SU-DHL-6 (cell line): ENCODE measurements around the gene PPP1R2B.
"Not testable (repeated sequence)": the region's sequence is repeated elsewhere in the genome, so short reads cannot be mapped to it uniquely, and the experiment has no call there.

Source experiments
- H2AFZ ChIP-seq: fragments of 200-600 bp; sonication (generic); 2 replicates; pipeline ENCODE4 v1.6.1; 2014; ENCODE audit warnings: low read depth, mild to moderate bottlenecking, moderate library complexity, mixed read lengths, antibody characterized with exemption, low read length; ENCODE audit not compliant: severe bottlenecking
- H3F3A ChIP-seq: fragments of 200-600 bp; shearing (Covaris generic); 2 replicates; pipeline ENCODE4 v1.6.0; 2016; ENCODE audit warnings: antibody characterized with exemption, mild to moderate bottlenecking; ENCODE audit not compliant: insufficient read depth
- H3K27ac ChIP-seq: fragments of 200-600 bp; sonication (generic); 2 replicates; pipeline ENCODE4 v1.5.1; 2016; ENCODE audit warnings: low read depth, mild to moderate bottlenecking, low read length, moderate library complexity, mixed read lengths
- H3K27me3 ChIP-seq: fragments of 200-600 bp; sonication (generic), shearing (Covaris generic); 2 replicates; pipeline ENCODE4 v1.6.0; 2014; ENCODE audit warnings: mild to moderate bottlenecking, low read length
- H3K36me3 ChIP-seq: fragments of 200-600 bp; sonication (generic); 2 replicates; pipeline ENCODE4 v1.6.1; 2014; ENCODE audit warnings: mild to moderate bottlenecking, low read length, mixed read lengths
- H3K4me2 ChIP-seq: fragments of 300-600, 200-600 bp; shearing (Covaris generic), sonication (generic); 2 replicates; pipeline ENCODE4 v1.6.0; 2014; ENCODE audit warnings: low read length, low read depth, mild to moderate bottlenecking; ENCODE audit not compliant: poor library complexity, severe bottlenecking
- H3K4me3 ChIP-seq: fragments of 200-600 bp; sonication (generic); 2 replicates; pipeline ENCODE4 v1.5.1; 2014; ENCODE audit warnings: antibody characterized with exemption, low read length, mild to moderate bottlenecking, mixed read lengths; ENCODE audit not compliant: insufficient read depth, poor library complexity, severe bottlenecking
- H3K79me2 ChIP-seq: fragments of 200-600 bp; sonication (generic); 2 replicates; pipeline ENCODE4 v1.6.1; 2014; ENCODE audit warnings: mild to moderate bottlenecking, low read length, moderate library complexity; ENCODE audit not compliant: insufficient read depth
- H3K9ac ChIP-seq: fragments of 200-600 bp; sonication (generic); 2 replicates; pipeline ENCODE4 v1.7.0; 2014; ENCODE audit warnings: mild to moderate bottlenecking, low read length
- H3K9me2 ChIP-seq: fragments of 200-600 bp; sonication (generic); replicated peaks from 2 replicates; pipeline ENCODE4 v1.6.1; 2014; ENCODE audit warnings: low read length; ENCODE audit not compliant: insufficient read depth
- H3K9me3 ChIP-seq: fragments of 200-600 bp; sonication (generic); 2 replicates; pipeline ENCODE4 v1.6.1; 2014; ENCODE audit warnings: low read length, mixed read lengths; ENCODE audit not compliant: insufficient read depth
- H4K20me1 ChIP-seq: fragments of 200-600 bp; sonication (generic); 2 replicates; pipeline ENCODE4 v1.6.1; 2014; ENCODE audit warnings: low read depth, mild to moderate bottlenecking, antibody characterized with exemption, low read length, moderate library complexity, mixed read lengths
- CTCF ChIP-seq: fragments of 200-600 bp; sonication (generic); IDR thresholded peaks from one replicate; pipeline ENCODE4 v1.5.1; 2017; ENCODE audit warnings: antibody characterized with exemption, mild to moderate bottlenecking, low read length, moderate library complexity; ENCODE audit not compliant: insufficient read depth, poor library complexity, severe bottlenecking
- EZH2phosphoT487 ChIP-seq: fragments of 200-600 bp; sonication (generic), shearing (Covaris generic); conservative IDR thresholded peaks from 2 replicates; pipeline ENCODE4 v1.6.1; 2018; ENCODE audit warnings: mild to moderate bottlenecking, antibody characterized with exemption, low read length, moderate library complexity, mixed read lengths

Gene PPP1R2B

GRCh38 chr5:156838961-156839360 lies 11.1 kb upstream of the PPP1R2B start:
- Histone ChIP-seq H3K4me2 (no peak overlapping the region), H3K9me2 (no peaks in the 10 kb centered on the region), H2AFZ (no peak overlapping the region), H4K20me1 (no peaks in the 10 kb centered on the region), H3K9me3 (no peaks in the 10 kb centered on the region), H3F3A (no peaks in the 10 kb centered on the region), H3K27me3 (no peaks in the 10 kb centered on the region), H3K4me3 (no peak overlapping the region), H3K27ac (no peak overlapping the region), H3K9ac (no peak overlapping the region), H3K36me3 (no peaks in the 10 kb centered on the region), H3K79me2 (no peaks in the 10 kb centered on the region)
- TF ChIP-seq EZH2phosphoT487 (no peak), CTCF (no peak)

- no peaks in the 10 kb centered on the region for H3K79me2 ChIP-seq
- H3F3A ChIP-seq, result no peaks in the 10 kb centered on the region
- no peaks in the 10 kb centered on the region for H3K27me3 ChIP-seq
- H3K9ac ChIP-seq, result no peak overlapping the region
- no peak overlapping the region for H3K27ac ChIP-seq
- H3K4me2 ChIP-seq, result no peak overlapping the region
- no peaks in the 10 kb centered on the region for H4K20me1 ChIP-seq
- no peaks in the 10 kb centered on the region for H3K9me2 ChIP-seq
- TF ChIP-seq EZH2phosphoT487, result no peak
- no peak for TF ChIP-seq CTCF
- H3K9me3 ChIP-seq, result no peaks in the 10 kb centered on the region
- H3K36me3 ChIP-seq, result no peaks in the 10 kb centered on the region
- no peak overlapping the region for H3K4me3 ChIP-seq
- H2AFZ ChIP-seq, result no peak overlapping the region
These were observed 8.4 kb upstream of the PPP1R2B start for GRCh38 chr5:156841737-156842136.

- H3F3A ChIP-seq, result no peaks in the 10 kb centered on the region
- no peaks in the 10 kb centered on the region for H3K79me2 ChIP-seq
- H3K36me3 ChIP-seq, result no peaks in the 10 kb centered on the region
- no peaks in the 10 kb centered on the region for H3K27me3 ChIP-seq
- no peak overlapping the region for H3K9ac ChIP-seq
- H4K20me1 ChIP-seq, result no peaks in the 10 kb centered on the region
- TF ChIP-seq CTCF, result no peak
- H3K4me3 ChIP-seq, result no peak overlapping the region
- H2AFZ ChIP-seq, result no peak overlapping the region
- no peak overlapping the region for H3K27ac ChIP-seq
- H3K9me2 ChIP-seq, result no peaks in the 10 kb centered on the region
- no peak overlapping the region for H3K4me2 ChIP-seq
- H3K9me3 ChIP-seq, result no peaks in the 10 kb centered on the region
These were observed 3.2 kb upstream of the PPP1R2B start for GRCh38 chr5:156846914-156847313.

GRCh38 chr5:156848447-156848846 lies 1.6 kb upstream of the PPP1R2B start:
- not testable (repeated sequence) for H3K4me3 ChIP-seq, H3K9me3 ChIP-seq, H3K79me2 ChIP-seq, H3K4me2 ChIP-seq, H3F3A ChIP-seq, H3K27me3 ChIP-seq, H2AFZ ChIP-seq, H3K27ac ChIP-seq, H3K9ac ChIP-seq, H3K36me3 ChIP-seq, H3K9me2 ChIP-seq, H4K20me1 ChIP-seq
